SKM-1 (cell line): ENCODE data around the gene PRM3.
"Not testable (repeated sequence)": the region's sequence is repeated elsewhere in the genome, so short reads cannot be mapped to it uniquely, and the experiment has no call there.

ENCODE experiments used
- DNase-seq: peaks from one replicate; lab custom pipeline; 2025; ENCODE audit not compliant: unreplicated experiment; lab: John Stamatoyannopoulos, UW

The PRM3 gene

GRCh38 chr16:11306381-11306780 is 33.0 kb upstream of the PRM3 start:
- no peak for DNase-seq

- DNase-seq = no peak
Measured at GRCh38 chr16:11303405-11304138, 30.1 kb upstream of the PRM3 start.

GRCh38 chr16:11302977-11303376 is 29.5 kb upstream of the PRM3 start:
- no peak for DNase-seq

- DNase-seq = no peak
Measured at GRCh38 chr16:11301645-11302501, 28.4 kb upstream of the PRM3 start.

- DNase-seq = no peak
Measured at GRCh38 chr16:11300560-11300892, 27.1 kb upstream of the PRM3 start.

GRCh38 chr16:11299865-11300559 is 26.6 kb upstream of the PRM3 start:
- no peak for DNase-seq

- DNase-seq = not testable (repeated sequence)
Measured at GRCh38 chr16:11298950-11299547, 25.6 kb upstream of the PRM3 start.

- no peak for DNase-seq
Measured at GRCh38 chr16:11298143-11298900, 24.9 kb upstream of the PRM3 start.

- DNase-seq = no peak
Measured at GRCh38 chr16:11297492-11298142, 24.2 kb upstream of the PRM3 start.

GRCh38 chr16:11296706-11297491 is 23.5 kb upstream of the PRM3 start:
- DNase-seq = no peak

GRCh38 chr16:11296351-11296705 is 22.9 kb upstream of the PRM3 start:
- no peak for DNase-seq

GRCh38 chr16:11295672-11296071 is 22.2 kb upstream of the PRM3 start:
- DNase-seq = no peak

GRCh38 chr16:11292076-11292748 is 18.8 kb upstream of the PRM3 start:
- no peak for DNase-seq

- no peak for DNase-seq
Measured at GRCh38 chr16:11291091-11291703, 17.8 kb upstream of the PRM3 start.

GRCh38 chr16:11290102-11290893 is 16.9 kb upstream of the PRM3 start:
- DNase-seq = no peak

- DNase-seq = not testable (repeated sequence)
Measured at GRCh38 chr16:11289696-11290095, 16.3 kb upstream of the PRM3 start.

- no peak for DNase-seq
Measured at GRCh38 chr16:11289202-11289601, 15.8 kb upstream of the PRM3 start.

- DNase-seq = no peak
Measured at GRCh38 chr16:11285842-11286241, 12.4 kb upstream of the PRM3 start.
